HUDEP-2 (cell line): ENCODE data around the gene TGFBR3L.

Source experiments
- DNase-seq, 76 experiments: peaks; one replicate each; lab custom pipeline; 2025; ENCODE audit not compliant: unreplicated experiment in 76 of 76; lab: John Stamatoyannopoulos, UW

The TGFBR3L gene

GRCh38 chr19:7914598-7915045 is at the start of gene TGFBR3L:
TGFBR3L (plus strand) TSS chr19:7914830.
- no peak for DNase-seq

GRCh38 chr19:7865262-7865911 is 49.2 kb upstream of the TGFBR3L start:
- no peak for DNase-seq

- DNase-seq = no peak
Measured at GRCh38 chr19:7866399-7867091, 48.1 kb upstream of the TGFBR3L start.

GRCh38 chr19:7867092-7867844 is 47.4 kb upstream of the TGFBR3L start:
- DNase-seq = no peak

GRCh38 chr19:7868326-7868670 is 46.3 kb upstream of the TGFBR3L start:
- DNase-seq = peak in 22 of 76 experiments; percentile 35 to 72 (median 52)

- DNase-seq = peak in 74 of 76 experiments; percentile 55 to 98 (median 88)
Measured at GRCh38 chr19:7868671-7869452, 45.8 kb upstream of the TGFBR3L start.

- DNase-seq = peak in 68 of 76 experiments; percentile 19 to 99 (median 71)
Measured at GRCh38 chr19:7869453-7869909, 45.1 kb upstream of the TGFBR3L start.

GRCh38 chr19:7869910-7870511 is 44.6 kb upstream of the TGFBR3L start:
- peak in 75 of 76 experiments; percentile 62 to 100 (median 92) for DNase-seq

GRCh38 chr19:7870571-7871436 is 43.8 kb upstream of the TGFBR3L start:
- DNase-seq = peak in 75 of 76 experiments; percentile 75 to 99 (median 96)

- DNase-seq = peak; percentile 82 to 100 (median 99)
Measured at GRCh38 chr19:7871437-7872305, 43.0 kb upstream of the TGFBR3L start.

GRCh38 chr19:7872306-7873204 is 42.1 kb upstream of the TGFBR3L start:
- DNase-seq = no peak

GRCh38 chr19:7873304-7874075 is 41.1 kb upstream of the TGFBR3L start:
- no peak for DNase-seq

GRCh38 chr19:7874076-7874896 is 40.3 kb upstream of the TGFBR3L start, which contains the start of gene PRR36:
PRR36 (minus strand) TSS chr19:7874390; CDS start chr19:7873689, 701 bp downstream.
- no peak for DNase-seq

- DNase-seq = no peak
Measured at GRCh38 chr19:7874897-7875273, 39.7 kb upstream of the TGFBR3L start.

GRCh38 chr19:7877249-7877836 is 37.3 kb upstream of the TGFBR3L start:
- DNase-seq = no peak
